Thyroid gland (tissue), 4 donors: ENCODE data around the gene MYH13.
"Not testable (repeated sequence)": the region's sequence is repeated elsewhere in the genome, so short reads cannot be mapped to it uniquely, and the experiment has no call there.

Source experiments
- POLR2A ChIP-seq, 2 donors: fragments of 450-650 bp; IDR thresholded peaks; one replicate each; pipeline ENCODE4 v1.6.1; 2017; ENCODE audit warnings: antibody characterized with exemption in 2 of 2, mild to moderate bottlenecking in 2 of 2, moderate library complexity in 1 of 2
- TF ChIP-seq, protein P1 (sequence below), 6 experiments: fragments of 200-600 bp in 3 of 6; fragments of 450-650 bp in 3 of 6; sonication (generic) in 3 of 6; IDR thresholded peaks; one replicate each; pipeline ENCODE4 v1.5.1; 2016 to 2019; ENCODE audit warnings: antibody characterized with exemption in 6 of 6, mild to moderate bottlenecking in 2 of 6, inconsistent platforms in 1 of 6, moderate library complexity in 1 of 6

DNA sequence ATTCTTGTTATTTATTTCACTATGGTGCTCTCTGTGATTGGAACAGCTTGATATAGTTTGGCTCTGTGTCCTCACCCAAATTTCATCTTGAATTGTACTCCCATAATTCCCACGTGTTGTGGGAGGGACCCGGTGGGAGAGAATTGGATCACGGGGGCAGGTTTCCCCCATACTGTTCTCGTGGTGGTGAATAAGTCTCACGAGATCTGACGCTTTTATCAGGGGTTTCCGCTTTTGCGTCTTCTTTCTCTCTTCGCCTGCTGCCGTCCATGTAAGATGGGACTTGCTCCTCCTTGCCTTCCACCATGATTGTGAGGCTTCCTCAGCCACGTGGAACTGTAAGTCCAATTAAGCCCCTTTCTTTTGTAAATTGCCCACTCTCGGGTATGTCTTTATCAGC, 81.2 kb downstream of the MYH13 start:
- not testable (repeated sequence) for TF ChIP-seq POLR2A (IDR thresholded peaks at IDR 0.05)
- TF ChIP-seq, protein P1, sequence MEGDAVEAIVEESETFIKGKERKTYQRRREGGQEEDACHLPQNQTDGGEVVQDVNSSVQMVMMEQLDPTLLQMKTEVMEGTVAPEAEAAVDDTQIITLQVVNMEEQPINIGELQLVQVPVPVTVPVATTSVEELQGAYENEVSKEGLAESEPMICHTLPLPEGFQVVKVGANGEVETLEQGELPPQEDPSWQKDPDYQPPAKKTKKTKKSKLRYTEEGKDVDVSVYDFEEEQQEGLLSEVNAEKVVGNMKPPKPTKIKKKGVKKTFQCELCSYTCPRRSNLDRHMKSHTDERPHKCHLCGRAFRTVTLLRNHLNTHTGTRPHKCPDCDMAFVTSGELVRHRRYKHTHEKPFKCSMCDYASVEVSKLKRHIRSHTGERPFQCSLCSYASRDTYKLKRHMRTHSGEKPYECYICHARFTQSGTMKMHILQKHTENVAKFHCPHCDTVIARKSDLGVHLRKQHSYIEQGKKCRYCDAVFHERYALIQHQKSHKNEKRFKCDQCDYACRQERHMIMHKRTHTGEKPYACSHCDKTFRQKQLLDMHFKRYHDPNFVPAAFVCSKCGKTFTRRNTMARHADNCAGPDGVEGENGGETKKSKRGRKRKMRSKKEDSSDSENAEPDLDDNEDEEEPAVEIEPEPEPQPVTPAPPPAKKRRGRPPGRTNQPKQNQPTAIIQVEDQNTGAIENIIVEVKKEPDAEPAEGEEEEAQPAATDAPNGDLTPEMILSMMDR (IDR thresholded peaks at IDR 0.05), result not testable (repeated sequence)
